ENCODE data around the gene RAD23B.

RAD23B gene

GRCh38 chr9:107336718-107337360 lies 53.8 kb downstream of the RAD23B start:
- no peak for DNase-seq (ENCODE audit: low spot score)

GRCh38 chr9:107337676-107338590 lies 54.9 kb downstream of the RAD23B start:
- DNase-seq (ENCODE audit: low spot score) = no peak

- DNase-seq (ENCODE audit: low spot score) = no peak
These were observed 56.0 kb downstream of the RAD23B start for GRCh38 chr9:107338911-107339659.

- no peak for DNase-seq (ENCODE audit: low spot score)
These were observed 58.0 kb downstream of the RAD23B start for GRCh38 chr9:107340920-107341632.

GRCh38 chr9:107342476-107343161 lies 59.5 kb downstream of the RAD23B start:
- DNase-seq (ENCODE audit: low spot score) = no peak

- no peak for DNase-seq (ENCODE audit: low spot score)
These were observed 62.2 kb downstream of the RAD23B start for GRCh38 chr9:107345327-107345726.

- no peak for DNase-seq (ENCODE audit: low spot score)
These were observed 65.8 kb downstream of the RAD23B start for GRCh38 chr9:107348836-107349235.

GRCh38 chr9:107350443-107350842 lies 67.4 kb downstream of the RAD23B start:
- DNase-seq (ENCODE audit: low spot score) = no peak

- no peak for DNase-seq (ENCODE audit: low spot score)
These were observed 68.4 kb downstream of the RAD23B start for GRCh38 chr9:107351382-107352045.

GRCh38 chr9:107355394-107355793 lies 72.3 kb downstream of the RAD23B start:
- no peak for DNase-seq (ENCODE audit: low spot score)

GRCh38 chr9:107358986-107359385 lies 75.9 kb downstream of the RAD23B start:
- no peak for DNase-seq (ENCODE audit: low spot score)

GRCh38 chr9:107360098-107360497 lies 77.0 kb downstream of the RAD23B start:
- DNase-seq (ENCODE audit: low spot score) = no peak

- DNase-seq (ENCODE audit: low spot score) = no peak
These were observed 78.7 kb downstream of the RAD23B start for GRCh38 chr9:107361816-107362215.

GRCh38 chr9:107363516-107364152 lies 80.6 kb downstream of the RAD23B start:
- no peak for DNase-seq (ENCODE audit: low spot score)

GRCh38 chr9:107367727-107368502 lies 84.8 kb downstream of the RAD23B start:
- DNase-seq (ENCODE audit: low spot score) = no peak

- DNase-seq (ENCODE audit: low spot score) = no peak
These were observed 85.6 kb downstream of the RAD23B start for GRCh38 chr9:107368696-107369095.

- DNase-seq (ENCODE audit: low spot score) = no peak
These were observed 90.7 kb downstream of the RAD23B start for GRCh38 chr9:107373809-107374208.

- no peak for DNase-seq (ENCODE audit: low spot score)
These were observed 91.9 kb downstream of the RAD23B start for GRCh38 chr9:107375001-107375400.

- no peak for DNase-seq (ENCODE audit: low spot score)
These were observed 92.7 kb downstream of the RAD23B start for GRCh38 chr9:107375651-107376369.

Measured in left forelimb (tissue), 1 donor.